Keratinocyte (primary cell): Measurements from ENCODE around the gene CCR7. TPM values are rescaled to one million over a fixed set of nuclear protein-coding genes. Genes with fewer than 3 reads are reported as not detected.
A peak's percentile ranks its signal among the peaks of the same experiment; 100 is the strongest.

Source experiments
- DNase-seq: peaks from one replicate; pipeline ENCODE4 v3.0.0-alpha.2; 2011; ENCODE audit warnings: low read depth, missing footprints, low spot score
- FAIRE-seq: peaks from 2 replicates; lab custom pipeline; 2011; peaks lifted over from hg19 to GRCh38; lab: Jason Lieb, UNC
- H2AFZ ChIP-seq: 2 replicates; pipeline ENCODE4 v1.6.0; 2012; ENCODE audit warnings: low read length, control low read depth, inconsistent platforms; ENCODE audit not compliant: control insufficient read depth
- H3K27ac ChIP-seq: 2 replicates; pipeline ENCODE4 v1.5.1; 2011; ENCODE audit warnings: low read length; ENCODE audit not compliant: control insufficient read depth, insufficient read depth
- H3K27me3 ChIP-seq: 3 replicates; pipeline ENCODE4 v1.6.0; 2011; ENCODE audit warnings: low read length; ENCODE audit not compliant: control insufficient read depth, insufficient read depth; ENCODE audit errors: extremely low read depth
- H3K36me3 ChIP-seq, 2 experiments: 2 replicates in 1 of 2; 3 replicates in 1 of 2; pipeline ENCODE4 v1.5.1; 2011; ENCODE audit warnings: low read length in 2 of 2, mild to moderate bottlenecking in 1 of 2; ENCODE audit not compliant: control insufficient read depth in 2 of 2, insufficient read depth in 2 of 2; ENCODE audit errors: extremely low read depth in 1 of 2
- H3K4me1 ChIP-seq: 3 replicates; pipeline ENCODE4 v1.5.1; 2011; ENCODE audit warnings: low read length; ENCODE audit not compliant: control insufficient read depth, insufficient read depth; ENCODE audit errors: extremely low read depth
- H3K4me2 ChIP-seq: 3 replicates; pipeline ENCODE4 v1.6.0; 2011; ENCODE audit warnings: low read depth, low read length; ENCODE audit not compliant: control insufficient read depth, insufficient read depth; ENCODE audit errors: extremely low read depth
- H3K4me3 ChIP-seq, 3 experiments: fragments of 200-600 bp in 1 of 3; sonication (generic) in 1 of 3; 2 replicates in 2 of 3; 3 replicates in 1 of 3; pipeline ENCODE4 v1.5.1; 2011 to 2016; ENCODE audit warnings: low read length in 3 of 3, mild to moderate bottlenecking in 3 of 3, control low read depth in 2 of 3, inconsistent platforms in 1 of 3, low read depth in 1 of 3, mixed read lengths in 1 of 3, mixed run types in 1 of 3, moderate library complexity in 1 of 3; ENCODE audit not compliant: control insufficient read depth in 2 of 3, insufficient read depth in 2 of 3; ENCODE audit errors: extremely low read depth in 1 of 3
- H3K79me2 ChIP-seq: 2 replicates; pipeline ENCODE4 v1.6.0; 2012; ENCODE audit warnings: low read length; ENCODE audit not compliant: control insufficient read depth, insufficient read depth
- H3K9ac ChIP-seq: 3 replicates; pipeline ENCODE4 v1.6.0; 2011; ENCODE audit warnings: low read length; ENCODE audit not compliant: control insufficient read depth, insufficient read depth; ENCODE audit errors: extremely low read depth
- H3K9me1 ChIP-seq: 3 replicates; pipeline ENCODE4 v1.6.0; 2011; ENCODE audit warnings: low read length; ENCODE audit not compliant: control insufficient read depth, insufficient read depth; ENCODE audit errors: extremely low read depth
- H3K9me3 ChIP-seq: 2 replicates; pipeline ENCODE4 v1.5.1; 2012; ENCODE audit warnings: low read depth, low read length; ENCODE audit not compliant: control insufficient read depth
- H4K20me1 ChIP-seq: 3 replicates; pipeline ENCODE4 v1.6.0; 2011; ENCODE audit warnings: low read length; ENCODE audit not compliant: control insufficient read depth, insufficient read depth; ENCODE audit errors: extremely low read depth
- EZH2 ChIP-seq: IDR thresholded peaks from one replicate; pipeline ENCODE4 v1.6.1; 2012; ENCODE audit warnings: inconsistent platforms, mild to moderate bottlenecking, low read length, moderate library complexity
- dilution Hi-C: fragments of 300-500 bp; cut with MboI; formaldehyde crosslinking; loops from one replicate; pipeline ENCODE4 v1.7.0; 2020; ENCODE audit warnings: low sequenced_read_pairs; ENCODE audit not compliant: extremely low pct_ligation_motif_present
- polyA plus RNA-seq, 5 experiments: library from polyadenylated mRNA; depleted of rRNA in 3 of 5; stranded (reverse) in 3 of 5; stranded (forward) in 1 of 5; unstranded in 1 of 5; fragments of >200 nt; gene quantifications; 1 replicate in 1 of 5; 2 replicates in 3 of 5; 3 replicates in 1 of 5; pipeline versions ENCODE4 v1.2.1 to v1.2.3, GENCODE V29; 2011 to 2012; ENCODE audit warnings: missing spikeins in 2 of 5, low read depth in 1 of 5, low replicate concordance in 1 of 5
- TF ChIP-seq, protein P1 (sequence below), 3 experiments: IDR thresholded peaks in 1 of 3; conservative IDR thresholded peaks in 1 of 3; optimal IDR thresholded peaks in 1 of 3; 2 replicates in 2 of 3; 3 replicates in 1 of 3; pipeline versions ENCODE3 to v1.5.1; 2011; ENCODE audit warnings: low read length in 3 of 3, mild to moderate bottlenecking in 3 of 3, moderate library complexity in 2 of 3, control low read depth in 1 of 3, inconsistent platforms in 1 of 3; ENCODE audit not compliant: insufficient read depth in 2 of 3; ENCODE audit errors: extremely low read depth in 1 of 3

CCR7 gene
- polyA plus RNA-seq, 1 donor (not counting 4 experiments of a cell fraction or from before 2014, with no cell fraction given): 0.16 TPM

GRCh38 chr17:40541060-40541872, 24.0 kb downstream of the CCR7 start:
- FAIRE-seq: peak; percentile 48
- H2AFZ ChIP-seq: no peak overlapping the region

GRCh38 chr17:40540448-40540847, 24.8 kb downstream of the CCR7 start:
- H3K9ac ChIP-seq: no peak overlapping the region
- FAIRE-seq: no peak
- H4K20me1 ChIP-seq: no peaks in the 10 kb centered on the region
- H3K79me2 ChIP-seq: no peaks in the 10 kb centered on the region
- no peak overlapping the region for H3K27ac ChIP-seq
- dilution Hi-C loops: no loop called here
- peaks cover 53% of the 10 kb centered on the region for H3K4me1 ChIP-seq
- H3K9me1 ChIP-seq: no peaks in the 10 kb centered on the region
- no peaks in the 10 kb centered on the region for H3K27me3 ChIP-seq
- DNase-seq: no peak
- no peak overlapping the region for H2AFZ ChIP-seq
- TF ChIP-seq EZH2: no peak
- TF ChIP-seq, protein P1, sequence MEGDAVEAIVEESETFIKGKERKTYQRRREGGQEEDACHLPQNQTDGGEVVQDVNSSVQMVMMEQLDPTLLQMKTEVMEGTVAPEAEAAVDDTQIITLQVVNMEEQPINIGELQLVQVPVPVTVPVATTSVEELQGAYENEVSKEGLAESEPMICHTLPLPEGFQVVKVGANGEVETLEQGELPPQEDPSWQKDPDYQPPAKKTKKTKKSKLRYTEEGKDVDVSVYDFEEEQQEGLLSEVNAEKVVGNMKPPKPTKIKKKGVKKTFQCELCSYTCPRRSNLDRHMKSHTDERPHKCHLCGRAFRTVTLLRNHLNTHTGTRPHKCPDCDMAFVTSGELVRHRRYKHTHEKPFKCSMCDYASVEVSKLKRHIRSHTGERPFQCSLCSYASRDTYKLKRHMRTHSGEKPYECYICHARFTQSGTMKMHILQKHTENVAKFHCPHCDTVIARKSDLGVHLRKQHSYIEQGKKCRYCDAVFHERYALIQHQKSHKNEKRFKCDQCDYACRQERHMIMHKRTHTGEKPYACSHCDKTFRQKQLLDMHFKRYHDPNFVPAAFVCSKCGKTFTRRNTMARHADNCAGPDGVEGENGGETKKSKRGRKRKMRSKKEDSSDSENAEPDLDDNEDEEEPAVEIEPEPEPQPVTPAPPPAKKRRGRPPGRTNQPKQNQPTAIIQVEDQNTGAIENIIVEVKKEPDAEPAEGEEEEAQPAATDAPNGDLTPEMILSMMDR (optimal IDR thresholded peaks at IDR 0.05 in 1 of 3, IDR thresholded peaks at IDR 0.05 in 1 of 3, conservative IDR thresholded peaks at IDR 0.05 in 1 of 3; ENCODE audit: extremely low read depth in 1 of 3, insufficient read depth in 2 of 3, low read length in 3 of 3): no peak
- H3K4me2 ChIP-seq: no peak overlapping the region
- no peaks in the 10 kb centered on the region for H3K36me3 ChIP-seq
- H3K4me3 ChIP-seq: no peak overlapping the region
- H3K9me3 ChIP-seq: no peaks in the 10 kb centered on the region

More at GRCh38 chr17:40541060-40541872, 24.0 kb downstream of the CCR7 start:
- Histone ChIP-seq H3K36me3 (no peaks in the 10 kb centered on the region), H3K9me1 (no peaks in the 10 kb centered on the region), H3K9ac (no peak overlapping the region), H3K4me2 (no peak overlapping the region), H3K4me1 (peaks cover 51% of the 10 kb centered on the region), H4K20me1 (no peaks in the 10 kb centered on the region), H3K79me2 (no peaks in the 10 kb centered on the region), H3K27ac (no peak overlapping the region), H3K27me3 (no peaks in the 10 kb centered on the region), H3K9me3 (no peaks in the 10 kb centered on the region), H3K4me3 (no peak overlapping the region)
- DNase-seq: no peak
- dilution Hi-C loops: no loop called here
- TF ChIP-seq, protein P1 (optimal IDR thresholded peaks at IDR 0.05 in 1 of 3, IDR thresholded peaks at IDR 0.05 in 1 of 3, conservative IDR thresholded peaks at IDR 0.05 in 1 of 3; ENCODE audit: extremely low read depth in 1 of 3, insufficient read depth in 2 of 3, low read length in 3 of 3): no peak
- no peak for TF ChIP-seq EZH2
